ENCODE data around the gene MYH9.
A peak's percentile ranks its signal among the peaks of the same experiment; 100 is the strongest.
"Not testable (repeated sequence)": the region's sequence is repeated elsewhere in the genome, so short reads cannot be mapped to it uniquely, and the experiment has no call there.

MYH9 gene

GRCh38 chr22:36267058-36267457, 120.7 kb downstream of the MYH9 start:
- no peaks in the 10 kb centered on the region for H3K4me1 ChIP-seq (ENCODE audit: control insufficient read depth, low read depth, low read length)
- H2BK15ac ChIP-seq (replicated peaks; ENCODE audit: low read depth), result no peak overlapping the region
- no peak overlapping the region for H3K4ac ChIP-seq (ENCODE audit: low read depth, low read length)
- DNase-seq, result no peak
- no peak overlapping the region for H2BK120ac ChIP-seq (ENCODE audit: low read depth, low read length)
- no peak overlapping the region for H3K4me3 ChIP-seq (ENCODE audit: low read length)
- H3K27ac ChIP-seq (ENCODE audit: low read depth, low read length), result no peak overlapping the region
- no peak overlapping the region for H3K56ac ChIP-seq (ENCODE audit: low read length)
- H3K9ac ChIP-seq (ENCODE audit: low read length), result no peak overlapping the region
- H3K36me3 ChIP-seq (ENCODE audit: control insufficient read depth, insufficient read depth, low read length), result no peaks in the 10 kb centered on the region
- H3K79me1 ChIP-seq (ENCODE audit: low read length), result no peaks in the 10 kb centered on the region
- no peaks in the 10 kb centered on the region for H3K79me2 ChIP-seq (ENCODE audit: control insufficient read depth, insufficient read depth, low read length)
- H3K23ac ChIP-seq (ENCODE audit: low read length), result no peak overlapping the region
- H2BK5ac ChIP-seq (ENCODE audit: low read length), result no peak overlapping the region
- no peak overlapping the region for H3K18ac ChIP-seq (ENCODE audit: low read length)
- H2AK5ac ChIP-seq (ENCODE audit: low read length), result no peak overlapping the region
- H3K4me2 ChIP-seq (ENCODE audit: low read length), result no peak overlapping the region
- H3K27me3 ChIP-seq (ENCODE audit: insufficient read depth, low read length, poor library complexity), result no peaks in the 10 kb centered on the region
- no CpG with 5 or more reads among the region's 4 CpGs for WGBS (ENCODE audit: extremely low coverage, insufficient coverage, low lambda C conversion rate)
- H4K5ac ChIP-seq (ENCODE audit: low read length), result no peak overlapping the region
- no peak overlapping the region for H4K8ac ChIP-seq (ENCODE audit: low read depth, low read length)

- not testable (repeated sequence) for H4K8ac ChIP-seq (ENCODE audit: low read depth, low read length); H3K18ac ChIP-seq (ENCODE audit: low read length); H2BK120ac ChIP-seq (ENCODE audit: low read depth, low read length); H3K4me2 ChIP-seq (ENCODE audit: low read length); H3K23ac ChIP-seq (ENCODE audit: low read length); H3K27me3 ChIP-seq (ENCODE audit: insufficient read depth, low read length, poor library complexity); H3K36me3 ChIP-seq (ENCODE audit: control insufficient read depth, insufficient read depth, low read length); H3K79me2 ChIP-seq (ENCODE audit: control insufficient read depth, insufficient read depth, low read length); H3K4me1 ChIP-seq (ENCODE audit: control insufficient read depth, low read depth, low read length); H2BK15ac ChIP-seq (replicated peaks; ENCODE audit: low read depth); H3K4ac ChIP-seq (ENCODE audit: low read depth, low read length); H3K27ac ChIP-seq (ENCODE audit: low read depth, low read length); H2BK5ac ChIP-seq (ENCODE audit: low read length); H3K4me3 ChIP-seq (ENCODE audit: low read length); H4K5ac ChIP-seq (ENCODE audit: low read length); H3K9ac ChIP-seq (ENCODE audit: low read length); DNase-seq; H3K56ac ChIP-seq (ENCODE audit: low read length); H2AK5ac ChIP-seq (ENCODE audit: low read length); H3K79me1 ChIP-seq (ENCODE audit: low read length)
- no CpG with 5 or more reads among the region's 7 CpGs for WGBS (ENCODE audit: extremely low coverage, insufficient coverage, low lambda C conversion rate)
Measured at GRCh38 chr22:36263886-36264664, 123.7 kb downstream of the MYH9 start.

- H3K9ac ChIP-seq (ENCODE audit: low read length); H3K79me2 ChIP-seq (ENCODE audit: control insufficient read depth, insufficient read depth, low read length); H2BK15ac ChIP-seq (replicated peaks; ENCODE audit: low read depth); H3K27ac ChIP-seq (ENCODE audit: low read depth, low read length); H3K4me2 ChIP-seq (ENCODE audit: low read length); H4K5ac ChIP-seq (ENCODE audit: low read length); H3K4ac ChIP-seq (ENCODE audit: low read depth, low read length); H3K18ac ChIP-seq (ENCODE audit: low read length); H2BK5ac ChIP-seq (ENCODE audit: low read length); H3K23ac ChIP-seq (ENCODE audit: low read length); H3K56ac ChIP-seq (ENCODE audit: low read length); H3K4me3 ChIP-seq (ENCODE audit: low read length); H2AK5ac ChIP-seq (ENCODE audit: low read length); H3K27me3 ChIP-seq (ENCODE audit: insufficient read depth, low read length, poor library complexity); DNase-seq; H4K8ac ChIP-seq (ENCODE audit: low read depth, low read length); H2BK120ac ChIP-seq (ENCODE audit: low read depth, low read length); H3K79me1 ChIP-seq (ENCODE audit: low read length); H3K36me3 ChIP-seq (ENCODE audit: control insufficient read depth, insufficient read depth, low read length): not testable (repeated sequence)
- peaks cover 11% of the 10 kb centered on the region for H3K4me1 ChIP-seq (ENCODE audit: control insufficient read depth, low read depth, low read length)
- WGBS (ENCODE audit: extremely low coverage, insufficient coverage, low lambda C conversion rate), result no CpG with 5 or more reads among the region's 5 CpGs
Measured at GRCh38 chr22:36263216-36263673, 124.5 kb downstream of the MYH9 start.

GRCh38 chr22:36262307-36262706, 125.5 kb downstream of the MYH9 start:
- H3K4ac ChIP-seq (ENCODE audit: low read depth, low read length); H3K56ac ChIP-seq (ENCODE audit: low read length); H3K18ac ChIP-seq (ENCODE audit: low read length); H4K5ac ChIP-seq (ENCODE audit: low read length); H3K79me2 ChIP-seq (ENCODE audit: control insufficient read depth, insufficient read depth, low read length); H3K27me3 ChIP-seq (ENCODE audit: insufficient read depth, low read length, poor library complexity); H2BK120ac ChIP-seq (ENCODE audit: low read depth, low read length); H3K9ac ChIP-seq (ENCODE audit: low read length); H3K79me1 ChIP-seq (ENCODE audit: low read length); H2BK15ac ChIP-seq (replicated peaks; ENCODE audit: low read depth); H3K4me2 ChIP-seq (ENCODE audit: low read length); H2AK5ac ChIP-seq (ENCODE audit: low read length); H3K27ac ChIP-seq (ENCODE audit: low read depth, low read length); H2BK5ac ChIP-seq (ENCODE audit: low read length); H3K4me3 ChIP-seq (ENCODE audit: low read length); H4K8ac ChIP-seq (ENCODE audit: low read depth, low read length); DNase-seq; H3K36me3 ChIP-seq (ENCODE audit: control insufficient read depth, insufficient read depth, low read length); H3K23ac ChIP-seq (ENCODE audit: low read length): not testable (repeated sequence)
- peaks cover 11% of the 10 kb centered on the region for H3K4me1 ChIP-seq (ENCODE audit: control insufficient read depth, low read depth, low read length)
- WGBS (ENCODE audit: extremely low coverage, insufficient coverage, low lambda C conversion rate), result no CpG with 5 or more reads among the region's 3 CpGs

GRCh38 chr22:36261675-36262074, 126.1 kb downstream of the MYH9 start:
- not testable (repeated sequence) for H3K4me2 ChIP-seq (ENCODE audit: low read length); H4K5ac ChIP-seq (ENCODE audit: low read length); H3K9ac ChIP-seq (ENCODE audit: low read length); H3K27ac ChIP-seq (ENCODE audit: low read depth, low read length); H2AK5ac ChIP-seq (ENCODE audit: low read length); H4K8ac ChIP-seq (ENCODE audit: low read depth, low read length); H2BK15ac ChIP-seq (replicated peaks; ENCODE audit: low read depth); H3K4ac ChIP-seq (ENCODE audit: low read depth, low read length); H3K36me3 ChIP-seq (ENCODE audit: control insufficient read depth, insufficient read depth, low read length); H3K18ac ChIP-seq (ENCODE audit: low read length); H3K79me1 ChIP-seq (ENCODE audit: low read length); H3K27me3 ChIP-seq (ENCODE audit: insufficient read depth, low read length, poor library complexity); H2BK5ac ChIP-seq (ENCODE audit: low read length); H3K4me3 ChIP-seq (ENCODE audit: low read length); H3K23ac ChIP-seq (ENCODE audit: low read length); H3K79me2 ChIP-seq (ENCODE audit: control insufficient read depth, insufficient read depth, low read length); H2BK120ac ChIP-seq (ENCODE audit: low read depth, low read length); H3K56ac ChIP-seq (ENCODE audit: low read length)
- WGBS (ENCODE audit: extremely low coverage, insufficient coverage, low lambda C conversion rate), result no CpG with 5 or more reads among the region's 6 CpGs
- peak; percentile 72 for DNase-seq
- H3K4me1 ChIP-seq (ENCODE audit: control insufficient read depth, low read depth, low read length), result peaks cover 11% of the 10 kb centered on the region
